GM08714 (cell line): Measurements from ENCODE around the gene CYP21A2.
"Not testable (repeated sequence)": the region's sequence is repeated elsewhere in the genome, so short reads cannot be mapped to it uniquely, and the experiment has no call there.

ENCODE experiments used
- H3K4me3 ChIP-seq: fragments of 200-500 bp; sonication (Bioruptor generic); 2 replicates; pipeline ENCODE4 v1.5.1; 2014; ENCODE audit warnings: mild to moderate bottlenecking, low read length, inconsistent platforms
- ZNF274 ChIP-seq: IDR thresholded peaks from 2 replicates; pipeline ENCODE4 v1.6.1; 2012; ENCODE audit warnings: mild to moderate bottlenecking, low read depth, low read length

The CYP21A2 gene

DNA sequence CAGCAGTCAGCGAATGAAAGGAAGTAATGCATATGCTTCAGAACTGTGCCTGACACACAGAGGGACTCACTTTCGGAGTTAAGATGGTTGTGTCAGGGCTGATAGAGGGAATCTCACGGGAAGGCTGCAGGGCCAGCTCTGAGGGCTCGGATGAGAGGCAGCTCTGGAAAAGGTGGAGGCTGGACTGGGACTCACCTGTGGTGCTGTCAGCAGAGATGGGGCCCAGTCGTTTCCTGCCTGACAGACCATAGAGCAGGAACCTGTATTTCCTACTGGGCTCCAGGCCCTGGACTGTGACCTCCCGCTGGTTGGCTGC, 9.3 kb downstream of the CYP21A2 start:
- no peak overlapping the region for H3K4me3 ChIP-seq
- no peak for TF ChIP-seq ZNF274

DNA sequence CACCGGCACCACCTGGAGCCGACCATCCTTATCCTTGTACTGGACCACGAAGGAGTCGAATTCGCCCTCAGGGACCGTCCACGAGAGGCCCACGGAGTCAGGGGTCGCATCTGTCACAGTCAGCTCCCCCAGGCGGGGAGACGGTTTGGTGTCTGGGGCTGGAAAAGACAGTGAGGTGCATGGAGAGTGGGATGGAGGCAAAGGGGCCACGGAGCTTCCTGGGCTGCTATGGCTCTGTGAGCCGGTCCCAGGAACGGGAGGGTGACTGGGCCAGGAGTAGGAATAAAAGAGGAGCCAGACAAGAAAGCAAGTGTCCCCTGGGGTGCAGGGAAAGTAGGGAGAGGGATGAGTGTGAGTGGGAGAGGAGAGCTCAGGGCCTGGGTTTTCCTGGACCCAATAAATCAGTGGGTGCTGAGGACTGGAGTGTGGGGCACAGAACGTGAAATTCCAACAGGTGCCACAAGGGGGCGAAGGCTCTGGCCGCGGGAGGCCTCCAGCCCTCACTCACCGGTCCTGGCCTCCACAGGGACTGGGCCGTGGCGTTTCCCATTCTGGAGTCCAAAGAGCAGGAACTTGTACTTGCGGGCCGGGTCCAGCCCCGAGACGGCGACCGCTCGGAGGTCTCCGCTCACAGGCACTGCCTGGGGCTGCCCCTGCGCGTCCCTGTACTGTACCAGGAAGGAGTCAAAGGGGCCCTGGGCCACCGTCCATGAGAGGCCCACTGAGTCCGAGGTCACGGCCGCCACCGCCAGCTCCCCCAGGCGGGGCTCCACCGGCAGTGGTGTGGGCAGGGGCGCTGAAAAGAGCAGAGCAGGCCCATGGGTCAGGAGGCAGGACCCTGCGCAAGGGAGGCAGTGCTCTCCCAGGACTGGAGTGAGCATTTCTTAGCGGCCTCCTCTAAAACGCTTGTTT, 9.9 kb downstream of the CYP21A2 start:
- TF ChIP-seq ZNF274, result no peak
- no peak overlapping the region for H3K4me3 ChIP-seq

GRCh38 chr6:32049149-32049548, 10.9 kb downstream of the CYP21A2 start:
- H3K4me3 ChIP-seq, result not testable (repeated sequence)

DNA sequence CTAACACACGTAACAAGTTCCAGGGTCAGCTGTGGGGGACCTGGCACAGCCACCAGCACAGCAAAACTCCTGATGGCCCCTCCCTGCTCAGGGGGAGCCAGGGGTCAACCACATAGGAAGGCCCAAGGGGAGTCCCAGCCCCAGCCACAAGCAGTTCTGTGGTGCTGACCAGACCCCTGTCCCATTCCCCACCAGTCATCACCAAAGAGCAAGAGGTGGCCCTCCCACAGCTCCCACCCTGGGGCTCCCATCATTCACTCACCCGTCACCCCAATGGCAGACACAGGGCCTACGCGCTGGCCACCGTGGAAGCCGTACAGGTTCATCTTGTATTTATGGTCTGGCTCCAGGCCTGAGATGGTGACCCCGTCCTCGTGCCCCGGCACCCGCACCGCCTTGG, 11.5 kb downstream of the CYP21A2 start:
- not testable (repeated sequence) for H3K4me3 ChIP-seq

- no peak overlapping the region for H3K4me3 ChIP-seq
- TF ChIP-seq ZNF274, result no peak
Observed at GRCh38 chr6:32050562-32050961, 12.3 kb downstream of the CYP21A2 start.

DNA sequence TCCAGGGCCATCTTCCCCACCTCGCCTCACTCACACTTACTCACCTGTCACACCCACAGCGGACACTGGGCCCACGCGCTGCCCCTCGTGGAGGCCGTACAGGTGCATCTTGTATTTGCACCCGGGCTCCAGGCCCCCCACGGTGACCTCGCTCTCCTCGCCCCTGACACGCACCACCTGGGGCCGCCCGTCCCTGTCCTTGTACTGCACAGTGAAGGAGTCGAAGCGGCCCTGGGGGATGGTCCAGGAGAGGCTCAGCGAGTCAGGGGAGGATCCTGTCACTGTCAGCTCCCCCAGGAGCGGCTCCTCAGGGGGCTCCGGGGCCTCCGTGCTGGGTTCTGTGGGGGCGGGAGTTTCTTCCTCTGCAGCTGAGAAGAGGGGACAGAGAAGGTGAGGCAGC, 14.4 kb downstream of the CYP21A2 start:
- not testable (repeated sequence) for H3K4me3 ChIP-seq

DNA sequence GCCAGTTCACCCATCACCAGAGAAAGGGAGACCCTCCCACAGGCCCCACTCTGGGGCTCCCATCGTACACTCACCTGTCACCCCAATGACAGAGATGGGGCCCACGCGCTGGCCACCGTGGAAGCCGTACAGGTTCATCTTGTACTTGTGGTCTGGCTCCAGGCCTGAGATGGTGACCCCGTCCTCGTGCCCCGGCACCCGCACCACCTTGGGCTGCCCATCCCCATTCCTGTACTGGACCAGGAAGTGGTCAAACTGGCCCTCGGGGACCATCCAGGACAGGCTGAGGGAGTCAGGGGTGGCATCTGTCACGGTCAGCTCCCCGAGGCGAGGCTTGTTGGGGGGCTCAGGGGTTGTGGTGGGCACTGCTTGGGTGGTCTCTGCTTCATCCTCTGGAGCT, 15.1 kb downstream of the CYP21A2 start:
- not testable (repeated sequence) for H3K4me3 ChIP-seq

DNA sequence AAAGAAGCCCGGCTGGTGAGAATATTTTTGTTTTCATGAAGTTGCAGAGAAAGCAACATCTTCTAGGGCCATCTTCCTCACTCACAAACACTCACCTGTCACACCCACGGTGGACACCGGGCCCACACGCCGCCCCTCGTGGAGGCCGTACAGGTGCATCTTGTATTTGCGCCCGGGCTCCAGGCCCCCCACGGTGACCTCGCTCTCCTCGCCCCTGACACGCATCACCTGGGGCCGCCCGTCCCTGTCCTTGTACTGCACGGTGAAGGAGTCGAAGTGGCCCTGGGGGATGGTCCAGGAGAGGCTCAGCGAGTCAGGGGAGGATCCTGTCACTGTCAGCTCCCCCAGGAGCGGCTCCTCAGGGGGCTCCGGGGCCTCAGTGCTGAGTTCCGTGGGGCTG, 17.5 kb downstream of the CYP21A2 start:
- not testable (repeated sequence) for H3K4me3 ChIP-seq

DNA sequence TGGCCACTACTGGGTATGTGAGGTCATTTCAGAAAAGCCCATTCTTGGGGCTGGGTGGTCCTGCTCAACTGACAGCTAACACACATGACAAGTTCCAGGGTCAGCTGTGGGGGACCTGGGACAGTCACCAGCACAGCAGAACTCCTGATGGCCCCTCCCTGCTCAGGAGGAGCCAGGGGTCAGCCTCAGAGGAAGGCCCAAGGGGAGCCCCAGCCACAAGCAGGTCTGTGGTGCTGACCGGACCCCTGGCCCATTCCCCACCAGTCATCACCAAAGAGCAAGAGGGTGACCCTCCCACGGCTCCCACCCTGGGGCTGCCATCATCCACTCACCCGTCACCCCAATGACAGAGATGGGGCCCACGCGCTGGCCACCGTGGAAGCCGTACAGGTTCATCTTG, 18.0 kb downstream of the CYP21A2 start:
- TF ChIP-seq ZNF274, result no peak
- no peak overlapping the region for H3K4me3 ChIP-seq

GRCh38 chr6:32057966-32058365, 19.8 kb downstream of the CYP21A2 start:
- TF ChIP-seq ZNF274, result no peak
- H3K4me3 ChIP-seq, result no peak overlapping the region

- no peak overlapping the region for H3K4me3 ChIP-seq
- no peak for TF ChIP-seq ZNF274
Observed at GRCh38 chr6:32058511-32058963, 20.3 kb downstream of the CYP21A2 start.

DNA sequence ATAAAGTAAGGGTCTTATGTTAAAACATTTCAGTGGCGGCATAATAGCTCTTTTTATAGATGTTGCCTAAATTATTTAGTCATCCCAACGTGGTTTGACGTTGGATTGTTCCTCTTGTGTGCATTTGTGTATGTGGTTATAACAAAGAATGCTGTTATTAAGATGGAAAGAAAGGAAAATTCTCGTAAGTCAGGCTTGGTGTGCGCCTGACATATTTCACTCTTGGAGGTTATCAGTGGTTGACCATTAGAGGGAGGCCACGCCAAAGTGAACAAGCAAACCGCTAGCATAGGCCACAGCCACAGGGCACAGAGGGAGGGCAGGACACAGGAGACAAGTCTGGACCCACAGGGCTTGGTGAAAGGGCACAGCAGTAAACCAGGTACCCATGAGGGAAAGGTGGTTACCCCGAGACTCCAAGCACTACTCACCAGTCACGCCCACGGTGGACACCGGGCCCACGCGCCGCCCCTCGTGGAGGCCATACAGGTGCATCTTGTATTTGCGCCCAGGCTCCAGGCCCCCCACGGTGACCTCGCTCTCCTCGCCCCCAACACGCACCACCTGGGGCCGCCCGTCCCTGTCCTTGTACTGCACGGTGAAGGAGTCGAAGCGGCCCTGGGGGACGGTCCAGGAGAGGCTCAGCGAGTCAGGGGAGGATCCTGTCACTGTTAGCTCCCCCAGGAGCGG, 22.9 kb downstream of the CYP21A2 start:
- TF ChIP-seq ZNF274, result no peak
- H3K4me3 ChIP-seq, result no peak overlapping the region

DNA sequence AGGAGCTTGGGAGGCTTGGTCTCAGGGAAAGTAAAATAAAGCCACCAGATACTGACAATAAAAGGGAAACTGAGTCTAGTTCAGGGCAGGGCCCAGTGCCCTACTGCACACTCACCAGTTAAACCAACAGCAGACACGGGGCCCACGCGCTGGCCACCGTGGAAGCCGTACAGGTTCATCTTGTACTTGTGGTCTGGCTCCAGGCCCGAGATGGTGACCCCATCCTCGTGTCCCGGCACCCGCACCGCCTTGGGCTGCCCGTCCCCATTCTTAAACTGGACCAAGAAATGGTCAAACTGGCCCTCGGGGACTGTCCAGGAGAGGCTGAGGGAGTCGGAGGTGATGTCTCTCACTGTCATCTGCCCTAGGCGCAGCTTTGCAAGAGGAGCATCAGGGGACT, 26.5 kb downstream of the CYP21A2 start:
- no peak overlapping the region for H3K4me3 ChIP-seq
- TF ChIP-seq ZNF274, result no peak

GRCh38 chr6:32067521-32067920, 29.3 kb downstream of the CYP21A2 start:
- not testable (repeated sequence) for H3K4me3 ChIP-seq

DNA sequence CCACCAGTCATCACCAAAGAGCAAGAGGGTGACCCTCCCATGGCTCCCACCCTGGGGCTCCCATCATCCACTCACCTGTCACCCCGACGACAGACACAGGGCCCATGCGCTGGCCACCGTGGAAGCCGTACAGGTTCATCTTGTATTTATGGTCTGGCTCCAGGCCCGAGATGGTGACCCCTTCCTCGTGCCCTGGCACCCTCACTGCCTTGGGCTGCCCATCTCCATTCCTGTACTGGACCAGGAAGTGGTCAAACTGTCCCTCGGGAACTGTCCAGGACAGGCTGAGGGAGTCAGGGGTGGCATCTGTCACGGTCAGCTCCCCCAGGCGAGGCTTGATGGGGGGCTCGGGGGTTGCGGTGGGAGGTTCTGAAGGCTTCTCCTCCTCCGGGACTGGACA, 30.1 kb downstream of the CYP21A2 start:
- not testable (repeated sequence) for H3K4me3 ChIP-seq

DNA sequence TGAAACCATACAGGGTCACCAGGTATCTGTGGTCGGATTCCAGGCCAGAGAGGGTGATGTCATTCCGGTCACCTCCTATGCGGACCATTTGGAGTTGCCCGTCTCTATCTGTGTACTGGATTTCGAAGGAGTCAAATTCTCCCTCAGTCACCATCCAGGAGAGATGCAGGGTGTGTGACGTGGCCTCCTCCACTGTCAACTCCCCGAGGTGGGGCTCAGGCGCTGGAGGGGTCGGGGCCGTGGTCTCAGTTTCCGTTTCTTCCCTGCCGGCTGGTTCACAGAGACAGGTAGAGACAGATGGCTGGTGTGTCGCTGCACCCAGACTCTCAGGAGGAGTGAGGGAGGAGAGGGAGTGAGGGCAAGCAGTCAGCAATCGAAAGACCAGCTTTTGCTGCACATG, 30.7 kb downstream of the CYP21A2 start:
- no peak for TF ChIP-seq ZNF274
- no peak overlapping the region for H3K4me3 ChIP-seq
